MCF 10A (cell line): ENCODE data around the gene LRMDA. TPM values are rescaled to one million over a fixed set of nuclear protein-coding genes. Genes with fewer than 3 reads are reported as not detected.

ENCODE experiments used
- BruUV-seq: library from RNA; stranded (reverse); fragments of 400-500 nt; replicated peaks from 2 replicates; lab custom pipeline; 2021; lab: Mats Ljungman, UMichigan
- CTCF ChIA-PET: fragments of 300-600 bp; sonication (Branson Sonifier 250); formaldehyde crosslinking; extraction: SDS; loops from one replicate; lab custom pipeline; 2021; ENCODE audit warnings: antibody characterized with exemption, inconsistent platforms; lab: Yijun Ruan, JAX
- POLR2A ChIA-PET: fragments of 300-600, 350-650 bp; sonication (Branson Sonifier 250); formaldehyde crosslinking; extraction: SDS; loops from one replicate; lab custom pipeline; 2020; ENCODE audit warnings: antibody characterized with exemption, inconsistent platforms; lab: Yijun Ruan, JAX
- DNase-seq: peaks from one replicate; pipeline ENCODE4 v3.0.0-alpha.2; 2018; ENCODE audit not compliant: unreplicated experiment
- H3K27ac Mint-ChIP-seq: one replicate; pipeline ENCODE4 v1.8.0; 2022; ENCODE audit warnings: mild to moderate bottlenecking, low read depth, mixed read lengths; ENCODE audit not compliant: unreplicated experiment
- H3K27me3 Mint-ChIP-seq: one replicate; pipeline ENCODE4 v1.8.0; 2022; ENCODE audit warnings: mixed read lengths; ENCODE audit not compliant: insufficient read depth, unreplicated experiment
- H3K36me3 Mint-ChIP-seq: one replicate; pipeline ENCODE4 v1.8.0; 2022; ENCODE audit warnings: mild to moderate bottlenecking, moderate library complexity, mixed read lengths; ENCODE audit not compliant: insufficient read depth, unreplicated experiment
- H3K4me1 Mint-ChIP-seq: one replicate; pipeline ENCODE4 v1.8.0; 2022; ENCODE audit warnings: mixed read lengths; ENCODE audit not compliant: insufficient read depth, unreplicated experiment
- H3K4me3 Mint-ChIP-seq: one replicate; pipeline ENCODE4 v1.8.0; 2022; ENCODE audit warnings: mild to moderate bottlenecking, moderate library complexity, mixed read lengths; ENCODE audit not compliant: unreplicated experiment
- H3K9me3 Mint-ChIP-seq: one replicate; pipeline ENCODE4 v1.8.0; 2022; ENCODE audit warnings: mixed read lengths; ENCODE audit not compliant: unreplicated experiment
- intact Hi-C: fragments of 100-400 bp; cut with micrococcal nuclease; formaldehyde crosslinking; loops from 2 replicates; pipeline ENCODE4 v1.14.1; 2022
- total RNA-seq: library from RNA; stranded (reverse); gene quantifications from 2 replicates; pipeline ENCODE4 v1.2.3, GENCODE V29; 2022
- TF ChIP-seq, protein P1 (sequence below): fragments of 200-600 bp; IDR thresholded peaks from one replicate; pipeline ENCODE4 v1.8.0; 2022; ENCODE audit warnings: antibody characterized with exemption, mild to moderate bottlenecking; ENCODE audit not compliant: unreplicated experiment

Gene LRMDA
- total RNA-seq, 1 experiment from 2014 or later: not detected

DNA sequence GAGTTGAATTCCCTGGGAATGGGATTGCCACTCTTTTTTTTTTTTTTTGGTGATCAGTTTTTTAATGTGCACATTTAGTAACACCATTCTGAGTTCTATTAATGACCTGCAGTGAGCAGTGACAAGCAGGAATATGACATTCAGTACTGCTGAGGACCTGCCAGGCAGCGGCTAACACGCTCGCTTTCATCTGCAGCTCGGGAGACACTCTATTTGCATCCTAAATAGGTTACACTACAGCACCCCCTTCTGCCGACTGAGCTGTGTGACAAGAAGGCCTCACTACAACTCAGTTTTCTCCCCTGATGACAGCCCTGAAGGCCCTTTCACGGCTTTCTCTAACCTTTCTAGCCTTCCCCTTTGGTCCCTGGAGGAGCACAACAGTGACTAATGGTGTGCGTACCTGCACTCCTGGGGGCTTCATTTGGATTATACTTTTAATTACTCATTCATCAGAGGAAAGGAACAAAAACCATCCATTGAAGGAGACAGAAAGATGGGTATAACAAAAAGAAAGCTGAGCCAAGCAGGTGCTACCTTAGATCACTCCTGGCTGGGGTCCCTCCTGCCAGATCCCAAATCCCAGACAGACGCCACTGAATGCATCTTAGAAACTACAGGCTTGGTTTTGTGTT, 872.4 kb downstream of the LRMDA start:
- Mint-ChIP-seq H3K27me3 (no peaks in the 10 kb centered on the region), H3K4me1 (no peaks in the 10 kb centered on the region), H3K27ac (no peak overlapping the region), H3K36me3 (no peaks in the 10 kb centered on the region), H3K4me3 (no peak overlapping the region), H3K9me3 (no peaks in the 10 kb centered on the region)
- POLR2A ChIA-PET: interaction anchor here (0.6 to 1.0 kb wide), 3 partner anchors 16 to 785 kb away, joined by 3 to 5 read pairs (median 4); no protein-coding TSS in a partner anchor
- CTCF ChIA-PET: interaction anchor here (0.6 to 3.0 kb wide), 15 partner anchors 9 to 907 kb away, joined by 3 to 12 read pairs (median 3); no protein-coding TSS in a partner anchor
- BruUV-seq: no TSS peak
- DNase-seq: peak; percentile 73
- intact Hi-C loops: loop anchor here (1.0 to 10.0 kb wide), 4 partner anchors 200 to 903 kb away; no protein-coding TSS in a partner anchor
- TF ChIP-seq, protein P1, sequence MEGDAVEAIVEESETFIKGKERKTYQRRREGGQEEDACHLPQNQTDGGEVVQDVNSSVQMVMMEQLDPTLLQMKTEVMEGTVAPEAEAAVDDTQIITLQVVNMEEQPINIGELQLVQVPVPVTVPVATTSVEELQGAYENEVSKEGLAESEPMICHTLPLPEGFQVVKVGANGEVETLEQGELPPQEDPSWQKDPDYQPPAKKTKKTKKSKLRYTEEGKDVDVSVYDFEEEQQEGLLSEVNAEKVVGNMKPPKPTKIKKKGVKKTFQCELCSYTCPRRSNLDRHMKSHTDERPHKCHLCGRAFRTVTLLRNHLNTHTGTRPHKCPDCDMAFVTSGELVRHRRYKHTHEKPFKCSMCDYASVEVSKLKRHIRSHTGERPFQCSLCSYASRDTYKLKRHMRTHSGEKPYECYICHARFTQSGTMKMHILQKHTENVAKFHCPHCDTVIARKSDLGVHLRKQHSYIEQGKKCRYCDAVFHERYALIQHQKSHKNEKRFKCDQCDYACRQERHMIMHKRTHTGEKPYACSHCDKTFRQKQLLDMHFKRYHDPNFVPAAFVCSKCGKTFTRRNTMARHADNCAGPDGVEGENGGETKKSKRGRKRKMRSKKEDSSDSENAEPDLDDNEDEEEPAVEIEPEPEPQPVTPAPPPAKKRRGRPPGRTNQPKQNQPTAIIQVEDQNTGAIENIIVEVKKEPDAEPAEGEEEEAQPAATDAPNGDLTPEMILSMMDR: peak; percentile 46

DNA sequence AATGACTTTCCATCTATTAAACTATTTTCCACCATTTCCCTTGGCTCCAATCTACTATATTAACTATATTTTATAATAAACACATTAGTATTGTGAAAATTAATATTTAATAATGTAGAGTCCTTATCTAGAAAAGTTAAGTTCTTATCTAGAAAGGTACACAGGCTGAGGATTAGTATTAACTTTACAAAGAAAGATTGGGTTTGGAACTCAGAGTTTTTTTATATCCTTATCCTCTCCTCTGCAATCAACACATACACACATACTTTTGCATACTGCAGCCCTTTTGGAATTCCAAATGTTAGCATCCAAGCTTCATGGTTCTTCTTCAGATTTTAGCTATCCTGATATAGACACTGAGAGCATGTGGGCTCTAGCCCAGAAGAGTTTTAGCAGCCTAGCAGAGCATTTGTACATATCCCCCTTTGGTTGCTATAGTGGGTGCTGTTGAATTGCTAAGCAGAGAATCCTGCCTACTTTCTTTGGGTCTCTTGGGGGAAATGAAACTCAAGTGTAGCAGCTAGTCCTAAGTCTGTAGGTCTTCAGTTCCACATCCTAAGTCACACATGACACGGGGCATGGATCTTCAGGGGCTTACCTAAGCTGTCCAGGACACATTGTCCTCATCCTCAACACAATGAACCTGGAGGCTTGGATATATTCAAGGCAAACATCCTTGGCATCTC, 874.6 kb downstream of the LRMDA start:
- ChIA-PET POLR2A (no interaction called here), CTCF (interaction anchor here (0.6 to 0.8 kb wide), 3 partner anchors 270 to 584 kb away, joined by 3 to 4 read pairs (median 3); no protein-coding TSS in a partner anchor)
- Mint-ChIP-seq H3K27ac (no peak overlapping the region), H3K9me3 (no peaks in the 10 kb centered on the region), H3K27me3 (no peaks in the 10 kb centered on the region), H3K36me3 (no peaks in the 10 kb centered on the region), H3K4me3 (no peak overlapping the region), H3K4me1 (no peaks in the 10 kb centered on the region)
- BruUV-seq: no TSS peak
- intact Hi-C loops: loop anchor here (10.0 kb wide), 1 partner anchor 679 kb away; no protein-coding TSS in a partner anchor
- TF ChIP-seq, protein P1: no peak
- DNase-seq: no peak

DNA sequence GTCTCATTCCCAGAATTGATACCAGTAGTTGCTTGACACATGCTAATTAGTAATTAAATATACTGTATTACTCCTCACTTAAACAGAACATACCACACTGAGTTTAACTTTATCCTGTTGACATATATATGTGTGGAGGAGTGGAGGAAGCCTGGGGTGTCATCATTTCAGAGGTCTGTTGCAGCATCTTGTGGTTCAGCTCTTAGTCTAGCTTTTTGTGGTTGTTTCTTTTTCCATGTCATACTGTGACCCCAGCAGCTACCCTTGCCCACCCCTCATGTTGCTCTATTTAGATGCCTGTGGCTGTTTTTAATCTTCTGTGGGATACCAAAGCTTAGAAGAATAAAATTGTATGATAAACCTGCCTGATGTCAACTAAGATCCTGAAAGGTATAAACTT, 875.4 kb downstream of the LRMDA start:
- intact Hi-C loops: loop anchor here (10.0 kb wide), 1 partner anchor 678 kb away; no protein-coding TSS in a partner anchor
- DNase-seq: peak; percentile 3
- Mint-ChIP-seq H3K4me1 (no peaks in the 10 kb centered on the region), H3K9me3 (no peaks in the 10 kb centered on the region), H3K27me3 (no peaks in the 10 kb centered on the region), H3K36me3 (no peaks in the 10 kb centered on the region), H3K27ac (no peak overlapping the region), H3K4me3 (no peak overlapping the region)
- TF ChIP-seq, protein P1: no peak
- BruUV-seq: no TSS peak
- POLR2A ChIA-PET: no interaction called here
- CTCF ChIA-PET: interaction anchor here (0.8 kb wide), 1 partner anchor 397 kb away, joined by 3 read pairs; no protein-coding TSS in a partner anchor

DNA sequence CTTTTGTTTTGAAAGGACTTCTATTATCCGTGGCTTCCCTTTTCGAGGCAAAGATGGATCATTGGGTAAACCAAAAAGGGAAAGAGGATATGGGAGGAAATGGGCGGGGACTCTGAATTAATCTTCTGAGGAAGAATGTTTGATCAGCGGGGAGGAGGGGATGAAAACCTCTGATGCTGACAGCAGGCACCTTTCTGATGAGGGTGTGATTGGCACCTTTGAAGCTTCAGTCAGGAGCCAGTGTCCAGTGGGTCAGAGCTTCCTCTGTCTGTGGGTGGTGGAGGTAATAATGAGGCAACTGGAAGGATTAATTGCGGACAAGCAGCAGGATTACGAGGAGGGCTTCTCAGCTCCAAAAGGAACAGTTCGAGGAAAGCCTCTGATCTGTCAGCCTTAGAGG, 877.6 kb downstream of the LRMDA start:
- no peaks in the 10 kb centered on the region for H3K4me1 Mint-ChIP-seq
- no peak for DNase-seq
- TF ChIP-seq, protein P1: no peak
- no peaks in the 10 kb centered on the region for H3K27me3 Mint-ChIP-seq
- CTCF ChIA-PET: interaction anchor here (0.6 kb wide), 1 partner anchor 44 kb away, joined by 3 read pairs; no protein-coding TSS in a partner anchor
- intact Hi-C loops: loop anchor here (10.0 kb wide), 1 partner anchor 676 kb away; no protein-coding TSS in a partner anchor
- no peaks in the 10 kb centered on the region for H3K36me3 Mint-ChIP-seq
- no peaks in the 10 kb centered on the region for H3K9me3 Mint-ChIP-seq
- no TSS peak for BruUV-seq
- no peak overlapping the region for H3K4me3 Mint-ChIP-seq
- no peak overlapping the region for H3K27ac Mint-ChIP-seq
- POLR2A ChIA-PET: interaction anchor here (0.8 kb wide), 1 partner anchor 676 kb away, joined by 9 read pairs; no protein-coding TSS in a partner anchor
